ENCODE results near the gene FRMPD3. TPM values are rescaled to one million over a fixed set of nuclear protein-coding genes. Genes with fewer than 3 reads are reported as not detected.

FRMPD3 gene
- total RNA-seq, 1 experiment from 2014 or later: 0.05 TPM

- CTCF ChIA-PET: no interaction called here
- Mint-ChIP-seq H3K4me3 (ENCODE audit: unreplicated experiment) (no peak overlapping the region), H3K27ac (ENCODE audit: unreplicated experiment) (no peak overlapping the region), H3K27me3 (ENCODE audit: insufficient read depth, unreplicated experiment) (no peaks in the 10 kb centered on the region), H3K36me3 (ENCODE audit: insufficient read depth, unreplicated experiment) (no peaks in the 10 kb centered on the region), H3K4me1 (ENCODE audit: low read depth, unreplicated experiment) (peaks cover 6% of the 10 kb centered on the region), H3K9me3 (ENCODE audit: unreplicated experiment) (no peaks in the 10 kb centered on the region)
- Histone ChIP-seq H3K4me1 (no peaks in the 10 kb centered on the region), H3K36me3 (ENCODE audit: control insufficient read depth, insufficient read depth, low read length) (no peaks in the 10 kb centered on the region), H3K27me3 (replicated peaks; ENCODE audit: control insufficient read depth, insufficient read depth, low read length) (no peaks in the 10 kb centered on the region), H3K9me3 (no peaks in the 10 kb centered on the region), H3K4me3 (ENCODE audit: low read depth, low read length) (no peak overlapping the region)
- TF ChIP-seq, protein P1, sequence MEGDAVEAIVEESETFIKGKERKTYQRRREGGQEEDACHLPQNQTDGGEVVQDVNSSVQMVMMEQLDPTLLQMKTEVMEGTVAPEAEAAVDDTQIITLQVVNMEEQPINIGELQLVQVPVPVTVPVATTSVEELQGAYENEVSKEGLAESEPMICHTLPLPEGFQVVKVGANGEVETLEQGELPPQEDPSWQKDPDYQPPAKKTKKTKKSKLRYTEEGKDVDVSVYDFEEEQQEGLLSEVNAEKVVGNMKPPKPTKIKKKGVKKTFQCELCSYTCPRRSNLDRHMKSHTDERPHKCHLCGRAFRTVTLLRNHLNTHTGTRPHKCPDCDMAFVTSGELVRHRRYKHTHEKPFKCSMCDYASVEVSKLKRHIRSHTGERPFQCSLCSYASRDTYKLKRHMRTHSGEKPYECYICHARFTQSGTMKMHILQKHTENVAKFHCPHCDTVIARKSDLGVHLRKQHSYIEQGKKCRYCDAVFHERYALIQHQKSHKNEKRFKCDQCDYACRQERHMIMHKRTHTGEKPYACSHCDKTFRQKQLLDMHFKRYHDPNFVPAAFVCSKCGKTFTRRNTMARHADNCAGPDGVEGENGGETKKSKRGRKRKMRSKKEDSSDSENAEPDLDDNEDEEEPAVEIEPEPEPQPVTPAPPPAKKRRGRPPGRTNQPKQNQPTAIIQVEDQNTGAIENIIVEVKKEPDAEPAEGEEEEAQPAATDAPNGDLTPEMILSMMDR (IDR thresholded peaks at IDR 0.05; ENCODE audit: insufficient read depth in 1 of 2, low read depth in 1 of 2, low read length in 1 of 2, severe bottlenecking in 1 of 2, unreplicated experiment in 1 of 2): no peak
- no TSS peak for BruUV-seq (replicated peaks)
- POLR2A ChIA-PET: no interaction called here
- DNase-seq: peak; percentile 21 to 35
- intact Hi-C loops (cut with micrococcal nuclease; ENCODE audit: unreplicated experiment): loop anchor here (10.0 kb wide), 1 partner anchor 338 kb away; no protein-coding TSS in a partner anchor
Observed at GRCh38 chrX:107442914-107443527, 6.4 kb upstream of the FRMPD3 start.

DNA sequence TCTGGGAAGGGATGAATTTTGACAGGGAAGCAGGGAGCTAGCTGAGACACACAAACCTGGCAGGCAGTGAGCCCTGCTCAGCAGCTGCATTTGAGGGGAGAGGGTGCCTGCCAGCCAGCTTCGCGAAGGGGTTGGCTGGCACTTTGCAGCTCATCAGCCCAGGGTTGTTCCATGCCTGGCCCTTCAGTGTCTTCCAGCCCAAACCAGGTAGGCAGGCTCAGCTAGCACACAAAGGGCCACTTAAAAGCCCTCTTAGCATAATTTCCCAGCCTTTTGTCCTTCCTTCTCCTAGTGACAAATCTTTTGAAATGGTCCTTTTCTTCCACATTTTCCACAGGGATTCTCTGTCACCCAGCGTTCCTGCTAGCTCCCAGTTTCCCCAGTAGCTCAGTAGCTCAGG is 4.3 kb upstream of the FRMPD3 start:
- Histone ChIP-seq H3K4me3 (ENCODE audit: low read depth, low read length) (no peak overlapping the region), H3K4me1 (no peaks in the 10 kb centered on the region), H3K9me3 (no peaks in the 10 kb centered on the region), H3K27me3 (replicated peaks; ENCODE audit: control insufficient read depth, insufficient read depth, low read length) (no peaks in the 10 kb centered on the region), H3K36me3 (ENCODE audit: control insufficient read depth, insufficient read depth, low read length) (no peaks in the 10 kb centered on the region)
- Mint-ChIP-seq H3K27ac (ENCODE audit: unreplicated experiment) (no peak overlapping the region), H3K4me1 (ENCODE audit: low read depth, unreplicated experiment) (peaks cover 6% of the 10 kb centered on the region), H3K27me3 (ENCODE audit: insufficient read depth, unreplicated experiment) (peaks cover 7% of the 10 kb centered on the region), H3K9me3 (ENCODE audit: unreplicated experiment) (no peaks in the 10 kb centered on the region), H3K36me3 (ENCODE audit: insufficient read depth, unreplicated experiment) (no peaks in the 10 kb centered on the region), H3K4me3 (ENCODE audit: unreplicated experiment) (no peak overlapping the region)
- intact Hi-C loops (cut with micrococcal nuclease; ENCODE audit: unreplicated experiment): loop anchor here (10.0 kb wide), 1 partner anchor 340 kb away; no protein-coding TSS in a partner anchor
- TF ChIP-seq, protein P1 (IDR thresholded peaks at IDR 0.05; ENCODE audit: insufficient read depth in 1 of 2, low read depth in 1 of 2, low read length in 1 of 2, severe bottlenecking in 1 of 2, unreplicated experiment in 1 of 2): no peak
- BruUV-seq (replicated peaks): no TSS peak
- ChIA-PET POLR2A (no interaction called here), CTCF (no interaction called here)
- DNase-seq: no peak

DNA sequence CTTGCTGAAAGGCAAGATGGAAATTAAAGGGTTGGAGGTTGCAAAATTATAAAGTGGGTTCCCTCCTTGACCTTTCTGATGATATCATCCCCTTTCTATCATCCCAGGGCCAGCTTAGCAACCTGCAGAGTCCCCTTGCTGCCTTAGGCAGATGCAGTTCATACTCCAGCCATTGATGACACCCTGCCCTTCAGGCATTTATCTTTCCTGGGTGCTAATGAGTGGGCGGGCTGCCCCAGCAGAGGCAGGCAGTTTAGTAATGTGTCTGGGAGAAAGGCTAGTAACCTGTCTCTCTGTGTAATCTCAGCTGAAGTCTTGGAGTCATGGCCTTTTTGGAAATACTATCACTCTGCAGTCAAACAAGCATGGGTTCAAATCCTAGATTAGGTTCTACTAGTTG is 3.8 kb upstream of the FRMPD3 start:
- Mint-ChIP-seq H3K36me3 (ENCODE audit: insufficient read depth, unreplicated experiment) (no peaks in the 10 kb centered on the region), H3K4me3 (ENCODE audit: unreplicated experiment) (no peak overlapping the region), H3K27me3 (ENCODE audit: insufficient read depth, unreplicated experiment) (peaks cover 11% of the 10 kb centered on the region), H3K4me1 (ENCODE audit: low read depth, unreplicated experiment) (peaks cover 5% of the 10 kb centered on the region), H3K9me3 (ENCODE audit: unreplicated experiment) (no peaks in the 10 kb centered on the region), H3K27ac (ENCODE audit: unreplicated experiment) (no peak overlapping the region)
- ChIA-PET POLR2A (no interaction called here), CTCF (no interaction called here)
- Histone ChIP-seq H3K4me1 (no peaks in the 10 kb centered on the region), H3K9me3 (no peaks in the 10 kb centered on the region), H3K4me3 (ENCODE audit: low read depth, low read length) (no peak overlapping the region), H3K36me3 (ENCODE audit: control insufficient read depth, insufficient read depth, low read length) (no peaks in the 10 kb centered on the region), H3K27me3 (replicated peaks; ENCODE audit: control insufficient read depth, insufficient read depth, low read length) (no peaks in the 10 kb centered on the region)
- intact Hi-C loops (cut with micrococcal nuclease; ENCODE audit: unreplicated experiment): loop anchor here (10.0 kb wide), 1 partner anchor 341 kb away; no protein-coding TSS in a partner anchor
- no peak for DNase-seq
- TF ChIP-seq, protein P1 (IDR thresholded peaks at IDR 0.05; ENCODE audit: insufficient read depth in 1 of 2, low read depth in 1 of 2, low read length in 1 of 2, severe bottlenecking in 1 of 2, unreplicated experiment in 1 of 2): no peak
- no TSS peak for BruUV-seq (replicated peaks)
